Hepatocyte (in vitro differentiated cells): ENCODE data around the gene ANGPTL4.

Experiments
- EZH2 ChIP-seq: fragments of 200-600 bp; sonication (generic); IDR thresholded peaks from 2 replicates; pipeline ENCODE4 v1.6.1; 2016; ENCODE audit warnings: antibody characterized with exemption, mild to moderate bottlenecking, borderline replicate concordance
- EZH2phosphoT487 ChIP-seq: fragments of 200-600 bp; sonication (generic); IDR thresholded peaks from one replicate; pipeline ENCODE4 v1.6.1; 2018; ENCODE audit warnings: antibody characterized with exemption, mild to moderate bottlenecking, low read depth, moderate library complexity; ENCODE audit not compliant: unreplicated experiment, severe bottlenecking
- TF ChIP-seq, protein P1 (sequence below): fragments of 200-600 bp; sonication (generic); IDR thresholded peaks from 2 replicates; pipeline ENCODE4 v1.5.1; 2016; ENCODE audit warnings: antibody characterized with exemption, mild to moderate bottlenecking; ENCODE audit not compliant: poor library complexity

GRCh38 chr19:8363803-8364771, at the start of gene ANGPTL4:
- TF ChIP-seq, protein P1, sequence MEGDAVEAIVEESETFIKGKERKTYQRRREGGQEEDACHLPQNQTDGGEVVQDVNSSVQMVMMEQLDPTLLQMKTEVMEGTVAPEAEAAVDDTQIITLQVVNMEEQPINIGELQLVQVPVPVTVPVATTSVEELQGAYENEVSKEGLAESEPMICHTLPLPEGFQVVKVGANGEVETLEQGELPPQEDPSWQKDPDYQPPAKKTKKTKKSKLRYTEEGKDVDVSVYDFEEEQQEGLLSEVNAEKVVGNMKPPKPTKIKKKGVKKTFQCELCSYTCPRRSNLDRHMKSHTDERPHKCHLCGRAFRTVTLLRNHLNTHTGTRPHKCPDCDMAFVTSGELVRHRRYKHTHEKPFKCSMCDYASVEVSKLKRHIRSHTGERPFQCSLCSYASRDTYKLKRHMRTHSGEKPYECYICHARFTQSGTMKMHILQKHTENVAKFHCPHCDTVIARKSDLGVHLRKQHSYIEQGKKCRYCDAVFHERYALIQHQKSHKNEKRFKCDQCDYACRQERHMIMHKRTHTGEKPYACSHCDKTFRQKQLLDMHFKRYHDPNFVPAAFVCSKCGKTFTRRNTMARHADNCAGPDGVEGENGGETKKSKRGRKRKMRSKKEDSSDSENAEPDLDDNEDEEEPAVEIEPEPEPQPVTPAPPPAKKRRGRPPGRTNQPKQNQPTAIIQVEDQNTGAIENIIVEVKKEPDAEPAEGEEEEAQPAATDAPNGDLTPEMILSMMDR = no peak
- TF ChIP-seq EZH2 (no peak), EZH2phosphoT487 (no peak)
